Kidney (tissue), 14 donors: Measurements from ENCODE around the gene TSPAN31. TPM values are rescaled to one million over a fixed set of nuclear protein-coding genes. Genes with fewer than 3 reads are reported as not detected.
A peak's percentile ranks its signal among the peaks of the same experiment; 100 is the strongest.

ENCODE experiments used
- DNase-seq, 5 donors: peaks; one replicate each; pipeline ENCODE4 v3.0.0-alpha.2; 2013 to 2020
- FAIRE-seq: peaks from 2 replicates; lab custom pipeline; 2012; peaks lifted over from hg19 to GRCh38; lab: Jason Lieb, UNC
- H3K27ac ChIP-seq, 2 donors: one replicate each; pipeline ENCODE4 v1.7.0; 2013; ENCODE audit warnings: low read depth in 2 of 2, low read length in 2 of 2, inconsistent platforms in 1 of 2
- H3K27me3 ChIP-seq: one replicate; pipeline ENCODE4 v1.7.1; 2013; ENCODE audit warnings: low read length, inconsistent platforms; ENCODE audit not compliant: control insufficient read depth, insufficient read depth
- H3K36me3 ChIP-seq, 3 donors: one replicate each; pipeline versions ENCODE4 v1.7.0 to v1.7.1; 2013; ENCODE audit warnings: low read length in 3 of 3, control low read depth in 1 of 3, inconsistent platforms in 1 of 3; ENCODE audit not compliant: insufficient read depth in 3 of 3, control insufficient read depth in 2 of 3
- H3K4me1 ChIP-seq, 3 donors: one replicate each; pipeline versions ENCODE4 v1.7.0 to v1.7.1; 2013; ENCODE audit warnings: low read length in 3 of 3, inconsistent platforms in 1 of 3, low read depth in 1 of 3; ENCODE audit not compliant: control insufficient read depth in 2 of 3, insufficient read depth in 2 of 3
- H3K4me3 ChIP-seq, 3 donors: one replicate each; pipeline versions ENCODE4 v1.7.0 to v1.8.1; 2013; ENCODE audit warnings: low read length in 3 of 3, control low read depth in 1 of 3, inconsistent platforms in 1 of 3
- H3K9ac ChIP-seq, 3 donors: one replicate each; pipeline versions ENCODE4 v1.7.0 to v1.7.1; 2013; ENCODE audit warnings: low read length in 3 of 3, control low read depth in 1 of 3, inconsistent platforms in 1 of 3
- H3K9me3 ChIP-seq, 3 donors: one replicate each; pipeline versions ENCODE4 v1.7.0 to v1.7.1; 2013; ENCODE audit warnings: low read length in 3 of 3, control low read depth in 1 of 3, inconsistent platforms in 1 of 3; ENCODE audit not compliant: control insufficient read depth in 2 of 3, insufficient read depth in 1 of 3
- intact Hi-C: fragments of 100-400 bp; cut with DNase I; formaldehyde crosslinking; loops from one replicate; pipeline ENCODE4 v1.11.1; 2022
- polyA plus RNA-seq: library from polyadenylated mRNA; stranded (reverse); fragments of 350-450 nt; fragmentation: Illumina TruSeq; extraction: RNeasy Lipid Tissue Mini Kit (QIAGEN cat#74804); gene quantifications from one replicate; pipeline ENCODE4 v1.2.3, GENCODE V29; 2014; ENCODE audit warnings: low read depth, low replicate concordance; ENCODE audit not compliant: insufficient read depth
- total RNA-seq: library from RNA; stranded (reverse); fragmentation: NEBNext Ultra II Directional; extraction: Animal tissue kit (Norgen Biotek cat#: 25700); gene quantifications from one replicate; pipeline ENCODE4 v1.2.1, GENCODE V29; 2021
- TF ChIP-seq, protein P1 (sequence below): IDR thresholded peaks from 3 replicates; pipeline ENCODE4 v1.5.1; 2012; ENCODE audit warnings: mild to moderate bottlenecking, moderate library complexity, borderline replicate concordance; ENCODE audit not compliant: insufficient read depth; ENCODE audit errors: extremely low read depth
- donor health status: control.
- donor health status: control.
- donor health status: control.
- donor health status: control.
- donor health status: control.
- donor health status: DM: yes; HTN: yes; CAD: no.
- donor health status: Normal renal cell carcinoma (clear cell type).

TSPAN31 gene
- total and polyA plus RNA-seq, 2 donors from 2014 or later: 53.3 to 60.1 TPM

DNA sequence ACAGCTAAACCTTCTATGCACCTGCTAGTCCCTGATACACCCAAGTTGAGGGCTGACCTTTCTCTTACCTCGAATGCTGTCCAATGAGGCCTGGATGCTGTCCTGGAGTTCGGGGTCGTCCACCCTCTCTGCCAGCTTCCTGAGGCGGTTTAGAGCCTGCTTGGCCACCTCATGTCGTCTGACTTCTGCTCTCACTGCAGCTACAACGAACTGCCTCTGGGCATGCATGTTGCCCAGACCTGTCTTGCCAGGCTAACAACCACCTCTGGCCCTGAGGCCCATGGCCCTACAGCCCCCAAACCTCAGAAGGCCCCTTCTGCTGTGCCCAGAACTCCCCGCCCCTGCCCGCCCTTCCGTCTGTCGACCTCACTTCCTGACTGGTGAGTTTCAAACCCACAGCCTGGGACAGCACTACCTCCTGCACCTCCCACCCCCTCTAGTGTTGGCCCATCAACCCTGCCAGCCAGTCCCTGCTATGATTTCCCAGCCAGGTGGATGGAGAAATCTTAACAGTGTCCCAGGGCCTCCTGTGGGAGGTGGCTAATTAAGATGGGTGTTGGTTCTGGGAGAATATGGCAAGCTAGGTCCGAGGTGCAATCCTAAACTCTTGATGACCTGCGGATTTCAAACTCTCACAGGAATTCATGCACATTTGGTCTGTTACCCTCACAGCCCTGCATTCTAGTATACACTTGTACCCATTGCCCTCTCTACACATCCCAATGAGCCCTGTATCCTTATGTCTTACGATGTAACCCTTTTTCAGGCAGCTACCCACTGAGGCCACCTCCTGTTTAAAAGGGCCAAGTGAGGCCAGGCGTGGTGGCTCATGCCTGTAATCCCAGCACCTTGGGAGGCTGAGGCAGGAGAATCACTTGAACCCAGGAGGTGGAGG, 2.7 kb upstream of the TSPAN31 start:
- TF ChIP-seq, protein P1, sequence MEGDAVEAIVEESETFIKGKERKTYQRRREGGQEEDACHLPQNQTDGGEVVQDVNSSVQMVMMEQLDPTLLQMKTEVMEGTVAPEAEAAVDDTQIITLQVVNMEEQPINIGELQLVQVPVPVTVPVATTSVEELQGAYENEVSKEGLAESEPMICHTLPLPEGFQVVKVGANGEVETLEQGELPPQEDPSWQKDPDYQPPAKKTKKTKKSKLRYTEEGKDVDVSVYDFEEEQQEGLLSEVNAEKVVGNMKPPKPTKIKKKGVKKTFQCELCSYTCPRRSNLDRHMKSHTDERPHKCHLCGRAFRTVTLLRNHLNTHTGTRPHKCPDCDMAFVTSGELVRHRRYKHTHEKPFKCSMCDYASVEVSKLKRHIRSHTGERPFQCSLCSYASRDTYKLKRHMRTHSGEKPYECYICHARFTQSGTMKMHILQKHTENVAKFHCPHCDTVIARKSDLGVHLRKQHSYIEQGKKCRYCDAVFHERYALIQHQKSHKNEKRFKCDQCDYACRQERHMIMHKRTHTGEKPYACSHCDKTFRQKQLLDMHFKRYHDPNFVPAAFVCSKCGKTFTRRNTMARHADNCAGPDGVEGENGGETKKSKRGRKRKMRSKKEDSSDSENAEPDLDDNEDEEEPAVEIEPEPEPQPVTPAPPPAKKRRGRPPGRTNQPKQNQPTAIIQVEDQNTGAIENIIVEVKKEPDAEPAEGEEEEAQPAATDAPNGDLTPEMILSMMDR: no peak
- DNase-seq: no peak
- intact Hi-C loops: no loop called here
- FAIRE-seq: no peak
- no peaks in the 10 kb centered on the region for H3K9me3 ChIP-seq
- H3K27ac ChIP-seq: no peak overlapping the region
- H3K4me3 ChIP-seq: peak overlapping the region in 1 of 3 donors; percentile 25
- H3K9ac ChIP-seq: no peak overlapping the region
- peaks cover 16% of the 10 kb centered on the region for H3K27me3 ChIP-seq
- H3K4me1 ChIP-seq: peaks cover 0 to 8% (median 5%) of the 10 kb centered on the region in 3 donors
- H3K36me3 ChIP-seq: peaks cover 0 to 8% (median 2%) of the 10 kb centered on the region in 3 donors

DNA sequence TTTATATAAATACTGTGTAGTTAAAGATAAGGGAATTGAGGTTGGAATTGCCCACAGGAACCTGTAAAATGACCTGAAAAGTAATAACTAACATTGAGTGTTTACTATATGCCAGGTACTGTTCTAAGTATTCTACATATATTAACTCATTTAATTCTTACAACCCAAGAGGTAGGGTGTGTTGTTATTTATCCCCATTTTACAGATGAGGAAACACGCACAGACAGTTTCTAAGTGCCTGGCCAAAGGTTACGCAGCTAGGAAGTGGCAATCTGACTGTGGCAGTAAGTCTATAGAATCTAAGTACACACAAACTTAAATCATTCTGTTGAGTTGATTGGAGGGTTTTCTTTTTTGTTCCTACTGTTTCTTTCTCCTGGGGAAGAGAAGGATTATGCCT, 1.1 kb upstream of the TSPAN31 start:
- DNase-seq (no peak), FAIRE-seq (no peak)
- Histone ChIP-seq H3K4me3 (no peak overlapping the region), H3K9ac (no peak overlapping the region), H3K27ac (no peak overlapping the region), H3K36me3 (peaks cover 4 to 10% (median 7%) of the 10 kb centered on the region in 3 donors), H3K4me1 (peaks cover 0 to 8% (median 5%) of the 10 kb centered on the region in 3 donors), H3K9me3 (no peaks in the 10 kb centered on the region), H3K27me3 (peaks cover 14% of the 10 kb centered on the region)
- TF ChIP-seq, protein P1: no peak
- intact Hi-C loops: no loop called here

DNA sequence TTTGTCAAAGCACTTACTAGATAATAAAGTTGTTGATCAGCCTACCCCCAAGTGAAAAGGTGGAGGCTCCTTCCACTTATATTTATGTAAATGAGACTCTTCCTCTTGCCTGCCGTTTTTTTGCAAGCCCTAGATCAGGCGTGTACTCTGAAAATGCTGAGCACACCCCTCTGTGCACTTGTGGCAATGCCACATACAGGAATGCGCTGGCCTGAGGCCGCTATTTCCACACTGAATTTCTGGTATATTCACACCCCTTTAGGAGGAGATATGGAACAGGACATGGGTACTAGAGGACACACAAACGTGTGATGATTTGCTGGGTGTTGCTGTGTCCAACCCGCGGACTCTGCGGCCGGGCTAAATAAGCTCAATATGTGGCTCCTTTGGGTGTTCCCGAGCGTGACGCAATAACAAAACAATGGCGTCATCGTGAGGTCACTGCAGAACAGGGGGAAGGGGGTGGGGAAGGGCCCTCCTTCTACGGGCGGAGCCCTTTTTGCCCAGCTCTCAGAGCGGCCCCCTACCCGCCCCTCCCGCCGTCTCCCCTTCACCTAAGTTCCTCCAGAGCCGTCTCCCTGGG, 554 bp upstream of the TSPAN31 start:
- H3K27ac ChIP-seq: peak overlapping the region; percentile 95 to 98
- peak in 1 of 5 donors; percentile 93 for DNase-seq

More for the DNA sequence above, 554 bp upstream of the TSPAN31 start:
- Histone ChIP-seq H3K9ac (peak overlapping the region in 2 of 3 donors; percentile 89 to 96), H3K9me3 (no peaks in the 10 kb centered on the region), H3K4me1 (peaks cover 0 to 6% (median 5%) of the 10 kb centered on the region in 3 donors), H3K27me3 (peaks cover 14% of the 10 kb centered on the region), H3K36me3 (peaks cover 4 to 15% (median 7%) of the 10 kb centered on the region in 3 donors), H3K4me3 (peak overlapping the region; percentile 91 to 96 (median 96))
- intact Hi-C loops: no loop called here
- no peak for FAIRE-seq
- TF ChIP-seq, protein P1: no peak
